ENCODE data around the gene ZNF764.
"Not testable (repeated sequence)": the region's sequence is repeated elsewhere in the genome, so short reads cannot be mapped to it uniquely, and the experiment has no call there.

ZNF764 gene

DNA sequence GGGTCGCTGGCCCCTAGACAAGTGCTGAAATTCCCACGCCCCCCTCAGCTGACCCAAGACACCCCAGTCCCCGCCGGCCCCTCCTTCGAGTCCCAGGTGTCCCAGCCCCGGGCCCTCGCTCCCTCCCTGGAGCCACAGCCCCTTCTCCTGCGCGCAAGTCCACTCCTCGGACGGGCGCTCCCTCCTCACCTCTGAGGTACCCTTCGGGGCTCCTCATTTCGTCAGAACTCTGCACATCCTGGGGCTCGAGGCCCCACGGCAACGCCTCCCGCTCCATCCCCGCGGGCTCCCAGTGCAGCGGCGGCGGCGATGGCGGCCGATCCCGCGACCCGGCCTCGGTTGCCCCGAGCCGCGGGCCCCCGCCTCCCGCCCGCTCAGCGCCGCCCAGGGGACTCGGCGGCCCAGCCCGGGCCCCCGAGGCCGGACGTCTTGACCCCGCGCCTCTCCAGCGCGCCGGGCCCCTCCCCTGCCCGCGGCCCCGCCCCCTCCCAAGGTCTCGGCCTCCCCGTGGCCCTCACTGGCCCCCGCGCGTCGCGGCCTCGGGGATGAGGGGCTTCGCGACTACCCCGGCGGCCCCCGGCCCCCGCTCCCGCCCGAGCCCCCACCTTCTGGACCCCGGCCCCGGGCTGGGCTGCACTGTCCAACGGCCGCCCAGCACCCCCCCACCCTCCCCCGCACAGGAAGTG is 31.9 kb downstream of the ZNF764 start, which contains the start of gene ZNF768:
TSS of gene ZNF768 (minus strand) at position 430 of the 686 bp plus-strand sequence. CDS start at position 277, 153 bp downstream.
- DNase-seq: no peak

GRCh38 chr16:30525844-30526136 is 32.4 kb downstream of the ZNF764 start:
- no peak for DNase-seq

DNA sequence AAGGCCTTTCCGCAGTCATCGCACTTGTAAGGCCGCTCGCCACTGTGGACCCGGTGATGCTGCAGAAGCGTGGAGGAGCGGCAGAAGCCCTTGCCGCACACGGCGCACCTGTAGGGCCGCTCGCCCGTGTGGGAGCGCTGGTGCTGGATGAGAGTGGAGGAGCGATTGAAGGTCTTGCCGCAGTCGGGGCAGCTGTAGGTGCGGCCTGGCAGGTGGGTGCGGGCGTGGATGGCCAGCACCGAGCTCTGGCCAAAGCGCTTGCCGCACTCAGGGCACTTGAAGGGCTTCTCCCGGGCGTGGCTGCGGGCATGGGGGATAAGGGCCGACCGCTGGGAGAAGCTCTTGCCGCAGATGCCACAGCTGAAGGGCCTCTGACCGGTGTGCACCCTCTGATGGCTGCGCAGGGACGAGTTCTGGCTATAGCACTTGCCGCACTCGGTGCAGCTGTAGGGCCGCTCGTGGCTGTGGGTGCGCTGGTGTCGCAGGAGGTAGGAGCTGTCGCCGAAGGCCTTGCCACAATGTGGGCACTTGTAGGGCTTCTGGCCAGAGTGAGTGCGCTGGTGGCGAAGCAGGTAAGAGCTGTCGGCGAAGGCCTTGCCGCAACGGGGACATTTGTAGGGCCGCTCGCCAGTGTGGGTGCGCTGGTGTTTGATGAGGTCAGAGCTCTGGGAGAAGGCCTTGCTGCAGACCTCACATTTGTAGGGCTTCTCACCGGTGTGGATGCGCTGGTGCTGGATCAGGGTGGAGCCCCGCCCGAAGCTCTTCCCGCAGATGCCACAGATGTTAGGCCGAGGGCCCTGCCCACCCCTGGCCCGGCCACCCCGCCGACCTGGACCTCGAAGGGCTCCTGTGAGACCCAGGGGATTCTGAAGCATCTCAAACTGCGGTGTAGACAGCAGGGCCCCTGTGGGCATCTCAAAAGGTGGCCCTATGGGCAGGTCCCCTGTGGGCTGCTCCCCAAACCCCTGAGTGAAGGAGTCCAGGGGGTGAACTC is 33.3 kb downstream of the ZNF764 start:
- no peak for DNase-seq

GRCh38 chr16:30523768-30524574 is 34.2 kb downstream of the ZNF764 start:
- no peak for DNase-seq

DNA sequence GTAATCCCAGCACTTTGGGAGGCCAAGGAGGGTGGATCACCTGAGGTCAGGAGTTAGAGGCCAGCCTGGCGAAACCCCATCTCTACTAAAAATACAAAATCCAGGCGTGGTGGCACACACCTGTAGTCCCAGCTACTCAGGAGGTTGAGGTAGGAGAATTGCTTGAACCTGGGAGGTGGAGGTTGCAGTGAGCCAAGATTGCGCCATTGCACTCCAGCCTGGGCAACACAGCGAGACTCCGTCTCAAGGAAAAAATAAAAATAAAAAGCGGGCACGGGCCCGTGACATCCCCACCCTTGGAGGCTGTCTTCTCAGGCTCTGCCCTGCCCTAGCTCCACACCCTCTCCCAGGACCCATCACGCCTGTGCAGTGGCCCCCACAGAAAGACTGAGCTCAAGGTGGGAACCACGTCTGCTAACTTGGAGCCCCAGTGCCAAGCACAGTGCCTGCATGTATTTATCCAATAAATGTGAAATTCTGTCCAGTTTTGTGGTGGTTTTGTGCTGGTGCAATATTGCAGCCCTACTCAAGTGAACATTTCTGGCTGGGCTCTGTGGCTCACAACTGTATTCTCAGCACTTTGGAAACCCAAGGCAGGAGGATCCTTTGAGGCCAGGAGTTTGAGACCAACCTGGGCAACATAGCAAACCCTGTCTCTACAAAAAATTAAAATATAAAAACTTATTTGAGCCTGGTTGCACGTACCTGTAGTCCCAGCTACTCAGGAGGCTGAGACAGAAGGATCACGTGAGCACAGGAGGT is 35.3 kb downstream of the ZNF764 start:
- not testable (repeated sequence) for DNase-seq

DNA sequence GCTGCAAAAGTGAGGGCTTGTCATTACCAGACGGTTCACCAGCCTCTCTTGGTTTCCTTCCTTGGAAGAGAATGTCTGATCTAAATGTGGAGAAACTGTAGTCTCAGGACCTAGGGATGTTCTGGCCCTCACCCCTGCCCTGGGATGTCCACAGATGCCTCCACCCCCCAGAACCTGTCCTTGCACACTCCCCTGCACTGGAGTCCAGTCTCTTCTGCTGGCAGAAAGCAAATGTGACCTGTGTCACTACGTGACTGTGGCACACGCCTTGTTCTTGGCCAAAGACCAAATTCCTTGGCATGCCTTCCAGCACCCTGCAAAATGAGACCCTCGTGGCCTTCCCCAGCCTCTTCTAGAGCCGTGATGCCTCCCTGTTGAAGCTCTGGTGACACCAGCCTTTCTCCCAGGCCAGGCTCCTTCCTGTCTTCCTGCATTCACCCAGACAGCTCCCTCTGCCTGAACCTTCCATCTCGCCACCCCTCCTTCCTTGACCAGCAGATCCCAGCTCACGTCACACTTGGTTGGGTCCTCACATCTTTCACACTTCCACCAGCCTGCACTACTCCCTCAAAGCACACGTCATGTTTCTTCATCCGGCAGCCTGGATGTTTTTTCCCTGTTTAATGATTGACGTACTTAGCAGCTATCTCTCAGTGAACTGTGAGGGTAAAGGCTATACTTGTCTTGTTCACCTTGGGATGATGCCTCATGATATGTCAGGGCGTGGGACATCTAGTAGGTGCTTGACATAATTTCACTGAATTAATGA is 36.1 kb downstream of the ZNF764 start:
- DNase-seq: no peak

DNA sequence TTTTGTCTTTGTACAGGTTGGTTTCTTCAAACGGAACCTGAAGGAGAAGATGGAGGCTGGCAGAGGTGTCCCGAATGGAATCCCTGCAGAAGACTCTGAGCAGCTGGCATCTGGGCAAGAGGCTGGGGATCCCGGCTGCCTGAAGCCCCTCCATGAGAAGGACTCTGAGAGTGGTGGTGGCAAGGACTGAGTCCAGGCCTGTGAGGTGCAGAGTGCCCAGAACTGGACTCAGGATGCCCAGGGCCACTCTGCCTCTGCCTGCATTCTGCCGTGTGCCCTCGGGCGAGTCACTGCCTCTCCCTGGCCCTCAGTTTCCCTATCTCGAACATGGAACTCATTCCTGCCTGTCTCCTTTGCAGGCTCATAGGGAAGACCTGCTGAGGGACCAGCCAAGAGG is 36.7 kb downstream of the ZNF764 start:
- DNase-seq: no peak

DNA sequence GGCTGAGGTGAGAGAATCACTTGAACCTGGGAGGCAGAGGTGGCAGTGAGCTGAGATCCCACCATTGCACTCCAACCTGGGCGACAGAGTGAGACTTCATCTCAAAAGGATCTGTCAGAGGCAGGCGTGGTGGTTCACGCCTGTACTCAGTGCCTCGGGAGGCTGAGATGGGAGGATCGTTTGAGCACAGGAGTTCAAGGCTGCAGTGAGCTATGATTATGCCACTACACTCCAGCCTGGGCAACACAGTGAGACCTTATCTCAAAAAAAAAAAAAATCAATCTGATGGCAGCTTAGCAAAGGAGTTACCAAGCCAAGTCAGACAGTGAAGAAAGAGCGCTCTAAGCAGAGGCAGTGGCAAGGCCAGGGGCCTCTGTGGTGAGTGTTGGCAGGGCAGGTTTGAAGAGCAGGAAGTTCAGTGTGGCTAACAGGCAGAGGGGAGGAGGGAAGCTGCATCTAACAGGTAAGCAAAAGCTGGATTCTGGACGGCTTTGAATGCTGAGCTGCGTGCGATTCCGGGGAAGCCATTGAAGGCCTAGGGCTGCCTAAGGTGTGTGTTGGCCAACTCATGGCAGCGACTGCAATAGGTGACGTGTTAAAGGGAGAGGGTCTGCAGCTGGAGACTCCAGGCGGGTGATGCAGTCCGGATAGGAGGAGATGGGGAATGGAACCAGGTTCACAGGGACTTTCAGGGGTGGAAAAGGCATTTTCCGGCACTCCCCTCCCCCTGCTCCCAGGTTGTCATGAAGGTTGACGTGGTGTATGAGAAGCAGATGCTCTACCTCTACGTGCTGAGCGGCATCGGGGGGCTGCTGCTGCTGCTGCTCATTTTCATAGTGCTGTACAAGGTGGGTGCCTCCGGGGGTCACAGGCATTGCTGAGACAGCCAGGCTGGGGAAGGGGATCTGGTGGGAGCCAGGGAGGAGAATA is 38.8 kb downstream of the ZNF764 start:
- no peak for DNase-seq

DNA sequence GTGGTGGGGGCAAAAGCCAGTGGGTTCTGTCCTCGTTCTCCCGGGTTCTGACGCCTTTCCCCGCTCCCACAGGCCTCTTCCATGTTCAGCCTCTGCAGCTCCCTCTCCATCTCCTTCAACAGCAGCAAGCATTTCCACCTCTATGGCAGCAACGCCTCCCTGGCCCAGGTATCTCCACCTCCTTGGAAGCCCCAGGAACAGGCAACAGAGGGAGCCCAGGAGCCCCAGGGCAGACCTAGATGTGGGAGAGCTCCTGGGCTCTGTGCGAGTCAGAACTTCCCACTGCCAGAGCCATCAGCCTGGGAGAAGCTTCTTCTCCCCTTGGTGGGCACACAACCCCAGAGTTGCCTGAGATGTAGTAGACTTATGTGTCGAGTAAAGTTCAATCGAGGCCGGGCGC is 39.6 kb downstream of the ZNF764 start:
- DNase-seq: no peak

DNA sequence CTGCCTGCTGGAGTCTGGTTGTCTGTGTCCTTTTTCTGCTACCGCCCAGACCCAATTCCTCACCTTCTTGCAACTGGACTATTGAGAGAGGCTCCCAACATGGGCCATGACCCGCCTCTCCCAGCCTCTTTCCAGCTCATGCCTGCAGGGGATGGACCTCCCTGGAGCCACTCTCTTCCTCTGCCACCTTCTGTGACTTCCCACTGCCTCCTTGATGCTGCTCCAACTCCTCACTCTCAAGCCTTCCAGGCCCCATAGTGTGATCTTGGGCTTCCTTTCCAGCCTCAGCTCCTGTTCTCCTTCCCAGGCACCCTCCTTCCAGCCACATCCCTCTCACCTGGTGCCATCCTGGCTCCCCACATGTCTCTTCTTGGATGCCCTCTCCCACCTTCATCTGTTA is 42.9 kb downstream of the ZNF764 start:
- no peak for DNase-seq

DNA sequence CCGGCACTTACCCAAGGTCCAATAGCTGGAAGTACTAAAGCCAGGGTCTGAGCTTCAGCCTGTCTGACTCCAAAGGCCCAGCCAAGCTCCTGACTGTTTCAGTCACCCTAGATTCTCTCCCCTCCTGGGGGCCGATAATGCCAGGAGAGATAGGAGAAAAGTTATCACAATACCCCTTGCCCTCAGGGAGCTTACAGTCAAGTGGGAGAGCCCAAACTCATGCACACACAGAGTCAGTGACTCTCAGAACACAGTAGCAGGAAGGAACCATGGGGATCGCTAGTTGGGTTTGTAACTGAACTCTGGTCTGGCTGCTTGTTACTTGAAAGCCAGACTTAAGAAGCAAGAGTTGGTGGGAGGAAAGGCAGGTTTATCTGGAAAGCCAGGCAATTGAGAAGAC is 46.7 kb downstream of the ZNF764 start:
- no peak for DNase-seq

DNA sequence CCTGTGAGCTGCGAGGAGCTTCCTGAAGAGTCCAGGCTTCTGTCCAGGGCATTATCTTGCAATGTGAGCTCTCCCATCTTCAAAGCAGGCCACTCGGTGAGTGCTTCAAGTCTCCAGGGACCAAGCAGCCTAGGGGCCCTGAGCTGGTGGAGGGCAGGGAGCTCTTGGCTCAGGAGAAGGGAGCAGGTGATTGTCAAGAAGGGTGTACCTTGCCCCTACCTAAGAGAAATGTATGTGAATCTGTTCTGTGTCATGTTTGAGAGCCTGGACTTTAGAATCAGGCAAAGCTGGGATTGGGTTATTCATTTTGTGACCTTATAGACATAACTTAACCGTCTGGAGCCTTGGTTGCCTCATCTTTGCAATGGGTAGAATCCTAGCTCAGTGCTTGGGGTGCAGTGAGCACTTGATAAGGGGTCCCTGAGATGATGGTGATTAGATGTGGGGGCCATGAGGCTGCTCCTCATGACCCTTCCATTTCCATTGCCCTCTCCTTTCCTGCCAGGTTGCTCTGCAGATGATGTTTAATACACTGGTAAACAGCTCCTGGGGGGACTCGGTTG is 47.7 kb downstream of the ZNF764 start:
- no peak for DNase-seq

DNA sequence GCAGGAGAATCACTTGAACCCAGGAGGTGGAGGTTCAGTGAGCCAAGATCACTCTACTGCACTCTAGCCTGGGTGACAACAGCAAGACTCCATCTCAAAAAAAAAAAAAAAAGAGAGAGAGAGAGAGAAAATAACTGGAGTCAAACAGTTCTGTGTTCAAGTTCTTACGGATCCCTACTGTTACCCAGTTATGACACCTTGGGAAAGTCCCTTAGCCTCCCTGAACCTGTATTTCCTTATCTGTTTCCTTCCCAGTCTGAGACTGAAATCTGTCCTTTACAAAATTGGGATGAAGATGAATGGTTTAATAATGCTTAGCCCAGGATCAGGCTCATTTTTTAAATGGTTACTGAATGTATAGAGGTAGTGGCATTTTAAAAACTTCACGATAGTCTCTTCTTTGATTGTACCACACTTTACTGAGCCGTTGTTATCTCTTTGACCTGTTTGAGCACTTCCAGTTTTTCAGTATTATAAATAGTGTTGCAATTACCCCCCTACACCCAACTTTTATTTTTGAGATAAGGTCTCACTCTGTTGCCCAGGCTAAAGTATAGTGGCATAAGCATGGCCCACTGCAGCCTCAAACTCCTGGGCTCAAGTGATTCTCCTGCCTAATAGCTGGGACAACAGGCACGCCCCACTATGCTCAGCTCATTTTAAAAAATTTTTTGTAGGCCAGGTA is 49.0 kb downstream of the ZNF764 start:
- DNase-seq: no peak
